ENCODE data around the gene SH3TC2.

The SH3TC2 gene

DNA sequence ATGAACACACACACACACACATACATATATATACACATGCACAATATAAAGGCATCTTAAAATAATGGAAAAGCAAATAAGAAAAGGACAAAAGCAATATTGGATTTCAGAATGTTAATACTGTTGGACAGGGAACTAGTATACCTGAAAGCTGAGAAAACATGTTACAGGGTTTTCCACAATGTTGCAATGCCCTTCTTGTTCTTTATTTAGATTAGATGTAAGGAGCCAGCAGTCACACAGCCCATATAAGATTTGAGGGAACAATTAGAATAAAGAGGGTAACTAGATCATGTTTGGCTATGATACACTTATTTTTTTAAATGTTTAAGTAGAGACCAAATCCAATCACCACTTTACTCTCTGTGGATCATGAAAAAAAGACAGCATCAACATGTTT is 61.7 kb downstream of the SH3TC2 start:
- no peak for DNase-seq (ENCODE audit: low read depth, low spot score)

DNA sequence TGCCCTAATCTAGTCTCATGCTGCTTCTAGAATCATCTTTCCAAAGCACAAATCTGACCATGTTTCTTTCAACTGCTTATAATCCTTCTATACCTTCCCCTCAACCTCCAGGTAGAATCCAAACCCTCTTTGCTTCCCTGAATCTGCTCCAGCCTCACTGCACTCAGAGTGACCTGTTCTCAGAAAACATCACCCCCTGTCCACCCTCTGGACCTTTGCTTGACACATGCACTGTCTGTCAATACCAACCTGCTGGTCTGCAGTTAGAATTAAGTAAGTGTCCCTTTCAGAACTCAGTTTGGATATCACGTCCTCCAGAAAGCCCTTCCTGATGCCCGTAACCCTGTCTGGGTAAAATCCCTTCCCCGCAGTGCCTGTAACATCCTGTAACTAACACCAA is 63.1 kb downstream of the SH3TC2 start:
- no peak for DNase-seq (ENCODE audit: low read depth, low spot score)

DNA sequence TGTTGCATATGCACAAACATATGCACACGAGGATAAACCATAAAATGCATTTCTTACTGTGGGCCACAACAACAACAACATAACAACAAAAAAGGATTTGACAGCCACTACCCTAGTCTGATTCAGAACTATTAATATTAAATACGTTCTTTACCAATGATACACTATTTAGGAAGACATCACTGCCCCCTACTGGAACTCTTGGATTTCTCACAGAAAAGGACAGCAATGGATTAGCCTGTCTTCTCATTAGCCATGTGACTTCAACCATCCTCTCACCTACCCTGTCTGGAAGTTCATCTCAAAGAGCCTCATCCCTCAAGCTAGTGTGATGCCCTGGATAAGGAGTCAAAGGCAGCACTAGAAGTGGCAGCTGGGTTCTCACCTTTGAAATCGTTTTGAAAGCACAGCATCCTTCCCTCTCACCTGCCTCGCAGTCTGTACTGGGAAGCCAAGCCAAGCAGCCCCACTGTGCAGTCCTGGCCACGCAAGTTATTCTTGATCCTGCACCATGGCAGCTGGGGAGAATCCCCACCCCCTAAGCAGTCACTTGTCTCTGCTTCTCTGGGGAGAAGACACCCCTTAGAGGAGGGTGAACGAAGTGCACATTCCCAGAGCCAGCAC is 64.6 kb downstream of the SH3TC2 start:
- DNase-seq (ENCODE audit: low read depth, low spot score), result no peak

DNA sequence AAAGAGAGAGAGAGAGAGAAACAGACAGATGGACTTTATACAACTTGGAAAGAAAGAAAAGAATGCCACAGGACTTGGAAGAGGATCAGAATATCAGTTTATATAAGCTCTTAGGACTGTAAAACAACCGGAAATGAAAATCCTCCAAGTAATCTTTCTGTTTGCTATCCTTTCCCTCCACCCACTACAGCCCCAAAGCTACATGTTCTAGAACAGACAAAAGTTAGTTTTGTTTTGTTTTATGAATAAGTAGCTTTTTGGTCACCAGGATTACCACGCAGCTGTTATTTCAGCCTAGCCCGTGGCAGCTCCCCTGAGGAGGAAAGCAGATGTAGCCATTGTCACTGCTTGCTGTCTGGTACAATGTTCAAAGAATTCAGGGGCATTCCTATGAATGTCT is 66.6 kb downstream of the SH3TC2 start:
- no peak for DNase-seq (ENCODE audit: low read depth, low spot score)

DNA sequence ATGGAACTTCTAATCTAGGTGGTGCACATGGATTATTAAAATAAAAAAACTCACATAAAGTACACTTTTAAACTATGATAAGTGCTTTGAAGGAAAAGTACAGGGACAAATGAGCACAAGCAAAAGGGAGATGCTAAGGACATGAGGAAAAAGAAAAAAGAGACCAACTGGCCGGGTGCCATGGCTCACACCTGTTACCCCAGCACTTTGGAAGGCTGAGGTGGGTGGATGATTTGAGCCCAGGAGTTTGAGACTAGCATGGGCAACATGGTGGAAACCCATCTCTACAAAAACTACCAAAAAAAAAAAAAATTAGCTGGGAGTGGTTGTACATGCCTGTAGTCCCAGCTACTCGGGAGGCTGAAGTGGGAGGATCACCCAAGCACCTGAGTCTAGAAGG is 67.1 kb downstream of the SH3TC2 start:
- no peak for DNase-seq (ENCODE audit: low read depth, low spot score)

DNA sequence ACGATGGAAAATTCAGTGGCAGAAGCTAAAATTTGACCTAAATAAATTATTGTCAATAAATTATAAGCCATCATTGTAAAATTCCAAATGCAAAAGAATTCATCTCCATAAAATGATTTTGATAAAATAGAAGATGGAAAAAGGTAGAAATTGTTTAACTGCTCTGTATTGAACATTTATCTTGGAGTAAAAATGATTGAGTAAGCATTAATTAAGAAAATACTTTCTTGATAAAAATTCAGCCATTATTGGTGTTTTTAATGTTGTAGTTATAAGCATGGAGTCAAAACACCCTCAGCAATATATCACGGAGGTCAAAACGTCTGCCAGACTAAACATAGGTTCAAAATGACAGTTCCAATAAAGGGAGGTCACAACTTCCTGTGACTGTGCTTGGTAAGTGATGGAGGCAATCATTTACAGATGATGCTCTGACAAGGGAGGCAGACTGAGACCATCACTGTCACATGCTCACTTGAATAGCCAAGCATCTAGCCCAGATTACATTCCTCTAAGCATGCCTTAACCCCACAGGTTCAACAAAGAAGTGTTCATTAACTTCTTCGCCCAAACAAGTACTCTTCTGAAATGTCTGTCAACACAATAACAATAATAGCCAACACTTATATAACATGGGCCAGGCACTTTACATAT is 69.5 kb downstream of the SH3TC2 start:
- DNase-seq (ENCODE audit: low read depth, low spot score), result no peak

DNA sequence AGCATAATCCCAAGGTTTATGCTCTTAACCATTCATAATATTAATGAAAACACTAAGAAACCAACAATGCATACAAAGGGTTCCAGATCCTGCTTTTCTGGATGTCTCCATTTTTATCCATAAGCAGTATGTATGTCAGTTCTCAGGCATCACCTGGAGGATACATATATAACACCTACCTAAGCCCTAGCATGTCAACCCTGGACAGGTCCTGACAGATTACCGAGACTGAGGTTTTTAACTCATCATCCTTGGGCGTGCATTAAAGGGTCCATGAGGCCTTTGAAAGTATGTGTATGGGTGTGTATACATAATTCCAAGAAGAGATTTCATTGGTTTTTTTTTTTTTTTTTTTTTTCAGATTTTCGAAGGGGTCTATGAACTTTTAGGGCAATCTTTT is 70.6 kb downstream of the SH3TC2 start:
- DNase-seq (ENCODE audit: low read depth, low spot score), result no peak

DNA sequence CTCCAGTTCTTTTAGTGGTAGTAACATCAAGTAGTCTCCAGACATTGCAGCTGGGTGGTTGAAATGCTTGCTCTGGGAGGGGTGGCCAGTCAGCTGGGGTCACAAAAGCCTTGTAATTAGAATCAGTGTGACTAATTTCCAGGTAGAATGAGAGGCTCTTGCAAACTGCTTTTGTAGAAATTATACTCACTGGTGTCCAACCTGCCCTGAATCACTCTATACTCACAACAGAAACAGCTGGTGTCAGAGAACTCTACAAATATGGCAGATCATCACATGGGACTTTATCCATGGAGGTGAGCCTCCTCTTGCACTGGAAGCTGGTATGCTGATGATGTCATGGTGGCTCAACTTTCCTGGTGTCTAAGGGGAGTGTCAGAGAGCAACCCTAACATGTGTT is 71.3 kb downstream of the SH3TC2 start:
- no peak for DNase-seq (ENCODE audit: low read depth, low spot score)

DNA sequence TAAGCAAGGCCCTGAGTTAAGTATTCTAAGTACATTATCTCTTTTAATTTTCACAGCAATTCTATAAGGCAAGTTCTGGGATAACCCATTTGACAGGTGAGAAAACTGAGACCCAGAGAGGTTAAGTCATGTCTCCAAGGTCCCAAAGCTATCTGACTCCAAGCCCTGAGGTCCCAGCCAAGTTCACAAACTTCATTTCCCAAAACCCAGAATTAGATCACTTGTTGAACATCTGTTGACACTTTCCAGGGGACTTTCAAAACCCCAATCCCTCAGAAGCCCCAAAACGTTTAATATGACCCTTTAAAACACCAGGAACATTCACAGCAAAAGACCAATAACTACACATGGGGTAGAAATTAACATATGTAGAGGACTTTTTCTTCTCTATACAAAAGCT is 72.0 kb downstream of the SH3TC2 start:
- no peak for DNase-seq (ENCODE audit: low read depth, low spot score)

DNA sequence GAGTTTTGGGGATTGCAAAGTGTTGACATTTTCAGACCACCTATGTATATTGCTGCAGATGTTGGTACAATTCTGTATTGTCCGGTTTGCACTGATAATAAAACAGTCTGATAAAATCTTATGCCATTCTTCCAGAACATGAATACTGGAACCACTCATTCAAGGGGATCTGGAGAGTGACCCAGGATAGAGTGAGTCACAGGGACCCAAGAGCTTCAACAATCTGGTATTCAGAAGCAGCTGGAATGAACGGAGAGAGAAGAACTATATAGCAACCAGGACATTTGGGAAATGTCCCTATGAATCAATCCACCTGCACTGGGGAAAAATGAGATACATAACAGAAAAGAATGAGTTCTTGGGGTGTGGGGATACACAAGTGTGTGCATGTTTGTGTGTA is 73.3 kb downstream of the SH3TC2 start:
- no peak for DNase-seq (ENCODE audit: low read depth, low spot score)

DNA sequence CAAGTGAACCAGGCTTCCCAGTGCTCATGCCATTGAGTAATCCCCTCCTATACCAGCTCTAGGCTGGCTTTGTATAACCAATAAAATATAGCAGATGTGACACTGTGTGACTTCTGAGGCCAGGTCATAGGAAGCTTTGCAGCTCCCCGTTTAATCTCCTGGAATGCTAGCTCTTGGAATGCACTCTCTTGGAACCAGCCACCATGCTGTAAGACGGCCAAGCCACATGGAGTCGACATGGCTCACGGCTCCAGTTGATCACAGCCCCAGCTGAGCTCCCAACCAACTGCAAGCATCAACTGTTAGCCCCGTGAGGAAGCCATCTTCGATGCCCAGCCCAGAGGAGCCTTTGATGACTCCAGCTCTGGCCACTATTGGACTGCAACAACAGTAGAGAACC is 74.5 kb downstream of the SH3TC2 start:
- no peak for DNase-seq (ENCODE audit: low read depth, low spot score)

DNA sequence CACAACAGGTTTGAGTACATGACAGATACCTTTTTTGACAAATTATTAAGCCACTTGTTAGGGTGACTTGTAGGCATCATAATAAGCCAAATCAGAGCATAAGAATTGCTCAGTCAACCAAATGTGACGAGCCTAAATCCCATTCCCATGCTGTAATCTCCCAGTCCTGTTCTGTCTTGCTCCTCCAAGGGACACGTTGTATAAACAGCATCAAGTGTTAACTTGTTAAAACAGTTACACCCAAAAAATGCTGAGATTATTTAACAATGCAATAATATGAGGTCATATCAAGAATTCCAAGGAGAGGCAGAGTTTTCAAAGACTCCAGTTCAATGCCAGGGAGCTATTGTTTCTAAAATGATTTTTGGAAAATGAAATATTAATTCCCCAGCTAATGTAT is 76.2 kb downstream of the SH3TC2 start:
- DNase-seq (ENCODE audit: low read depth, low spot score), result no peak

DNA sequence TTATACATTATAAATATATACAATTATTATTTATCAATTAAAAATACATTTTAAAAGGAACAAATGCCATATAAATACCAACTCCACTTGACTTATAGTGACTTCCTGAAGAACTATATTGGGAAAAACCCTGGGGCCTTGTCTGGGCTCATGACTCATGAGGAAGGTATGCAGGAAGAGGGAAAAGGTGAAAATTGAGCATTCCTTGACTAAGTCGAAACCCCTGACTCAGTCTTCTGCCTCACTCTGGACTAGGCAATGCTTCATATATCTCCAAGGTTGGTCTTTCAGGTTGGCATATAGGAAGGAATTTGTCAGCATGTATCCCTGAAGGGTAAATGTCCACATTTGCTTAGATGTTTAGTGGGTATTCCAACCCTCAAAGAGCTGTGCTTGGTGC is 78.5 kb downstream of the SH3TC2 start:
- no peak for DNase-seq (ENCODE audit: low read depth, low spot score)

DNA sequence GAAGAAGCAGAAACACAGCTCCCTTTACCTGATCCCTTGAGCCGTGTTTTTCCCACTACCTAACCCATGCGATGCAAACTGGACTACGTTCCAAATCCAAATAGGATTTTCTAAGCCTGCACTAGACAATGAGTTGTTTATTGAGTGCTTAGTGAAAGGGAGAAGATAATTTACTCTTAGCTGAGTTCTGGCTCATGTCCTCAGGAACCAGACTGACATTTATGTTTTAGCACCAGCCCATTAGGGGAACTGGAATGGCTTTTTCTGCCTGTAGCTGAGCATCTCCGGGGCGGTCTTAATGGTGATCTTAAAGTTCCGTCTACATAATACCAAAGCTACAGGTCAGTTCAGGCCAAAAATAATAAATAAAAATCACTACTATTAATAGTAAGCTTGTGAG is 81.5 kb downstream of the SH3TC2 start:
- DNase-seq (ENCODE audit: low read depth, low spot score), result no peak

DNA sequence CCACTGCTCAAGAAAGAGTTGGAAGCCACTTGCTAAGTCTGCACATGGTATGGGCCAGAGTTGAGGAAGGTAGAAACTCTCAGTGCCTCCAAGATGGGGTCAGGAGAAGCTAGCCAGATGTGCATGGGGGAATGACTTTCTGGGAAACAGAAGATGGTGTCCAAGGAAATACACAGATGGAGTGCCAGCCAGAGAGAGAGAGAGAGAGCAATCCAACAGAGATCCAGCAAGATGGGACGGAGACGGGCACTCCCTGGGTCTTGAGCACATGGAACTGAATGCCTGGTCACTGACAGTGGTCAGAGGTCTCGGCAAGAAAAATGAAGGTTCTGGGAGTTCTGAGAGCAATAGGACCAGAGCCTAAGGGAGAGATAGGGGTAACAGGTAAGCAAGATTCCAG is 82.1 kb downstream of the SH3TC2 start:
- DNase-seq (ENCODE audit: low read depth, low spot score), result no peak

DNA sequence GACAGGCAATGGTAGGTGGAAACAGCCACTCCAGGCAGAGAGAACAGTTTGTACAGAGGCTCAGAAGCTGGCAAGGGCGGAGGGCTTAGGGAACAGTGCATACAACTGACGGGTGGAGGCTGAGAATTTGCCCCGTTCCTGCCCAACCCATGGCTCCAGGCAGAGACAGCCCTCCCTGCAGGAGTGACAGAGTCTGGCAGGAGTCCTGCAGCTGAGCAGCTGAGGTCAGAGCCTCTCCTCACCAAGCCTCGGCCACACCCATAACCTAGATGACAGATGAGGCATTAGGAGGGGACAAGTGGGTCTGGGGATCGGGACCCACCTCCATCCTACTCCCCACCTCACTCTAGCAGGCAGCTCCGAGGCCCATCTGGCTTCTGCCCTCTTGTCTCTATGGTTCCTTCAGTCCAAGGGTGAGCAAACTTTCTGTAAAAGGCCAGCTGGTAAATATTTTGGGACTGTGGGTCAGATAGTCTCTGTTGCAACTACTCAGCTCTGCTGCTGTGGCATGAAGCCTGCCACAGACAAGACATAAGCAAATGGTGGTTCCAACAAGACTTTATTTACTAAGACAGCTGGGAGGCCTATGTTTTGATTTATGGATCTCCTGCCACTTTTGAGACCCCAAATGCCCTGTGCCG is 83.7 kb downstream of the SH3TC2 start:
- DNase-seq (ENCODE audit: low read depth, low spot score), result no peak

DNA sequence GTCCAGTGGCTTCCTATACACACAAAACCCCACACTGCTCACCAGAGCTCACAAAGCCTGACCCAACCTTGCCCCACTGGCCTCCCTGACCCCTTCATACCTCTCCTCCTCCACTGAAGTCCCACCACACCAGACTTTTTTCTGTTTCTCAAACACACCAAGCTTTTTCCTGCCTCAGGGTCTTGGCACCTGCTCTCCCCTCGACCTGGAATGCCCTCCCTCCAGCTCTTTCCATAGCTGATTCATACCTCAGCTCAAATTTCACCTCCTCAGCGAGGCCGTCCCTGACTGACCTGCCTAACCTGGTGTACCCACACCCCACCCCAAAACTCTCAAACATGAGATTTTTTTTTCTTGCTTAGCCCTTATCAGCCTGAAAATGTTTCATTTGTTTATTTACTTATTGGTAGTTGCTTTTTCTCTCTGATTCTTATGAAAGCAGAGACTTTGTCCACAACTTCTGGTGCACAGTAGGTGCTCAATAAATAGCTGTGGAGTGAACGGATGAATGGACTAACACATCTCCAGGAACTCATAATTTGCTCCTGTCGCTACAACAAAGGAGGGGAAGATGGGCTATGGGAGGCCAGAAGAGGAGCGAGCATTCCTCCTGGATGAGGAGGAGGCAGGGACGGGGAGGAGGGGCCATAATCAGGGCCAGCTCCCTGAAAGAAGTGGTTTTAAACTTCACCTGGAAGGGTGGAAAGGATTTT is 84.3 kb downstream of the SH3TC2 start:
- no peak for DNase-seq (ENCODE audit: low read depth, low spot score)

DNA sequence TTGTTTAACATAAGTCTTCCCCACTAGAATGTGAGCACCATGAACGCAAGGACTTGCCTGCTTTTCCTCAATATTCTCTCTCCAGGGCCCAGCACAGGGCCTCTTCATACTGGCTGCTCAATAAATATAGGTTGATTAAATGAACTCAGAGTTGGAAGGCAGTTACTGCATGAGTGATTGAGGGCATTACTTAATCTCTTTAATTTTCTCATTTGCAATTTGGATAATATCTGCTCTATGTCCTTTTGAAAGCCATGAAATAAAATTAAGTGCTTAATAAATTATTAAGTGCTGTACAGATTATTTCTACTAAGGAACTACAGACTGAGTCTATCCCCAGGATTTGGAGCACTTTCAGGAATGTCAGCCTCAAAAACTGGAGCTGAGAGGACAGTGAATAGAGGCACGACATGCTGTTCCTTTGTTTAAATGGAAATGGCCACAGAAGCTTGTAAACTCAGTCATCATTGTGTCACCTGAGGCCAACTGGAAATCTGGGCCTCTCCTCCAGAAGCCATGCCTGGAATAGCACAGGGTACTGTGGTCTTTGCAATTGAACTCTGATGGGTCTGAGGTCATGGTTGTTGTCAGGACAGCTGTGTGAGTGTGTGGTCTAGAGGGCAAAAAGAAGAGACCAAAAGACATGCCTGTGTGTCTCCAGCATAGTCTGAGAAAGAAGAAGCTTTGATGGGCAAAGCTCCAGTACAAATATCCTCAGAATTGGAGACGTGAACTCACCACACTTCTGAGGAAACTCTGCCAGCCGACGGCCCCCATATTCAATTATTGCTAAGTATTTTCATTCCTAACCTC is 86.1 kb downstream of the SH3TC2 start:
- DNase-seq (ENCODE audit: low read depth, low spot score), result no peak

DNA sequence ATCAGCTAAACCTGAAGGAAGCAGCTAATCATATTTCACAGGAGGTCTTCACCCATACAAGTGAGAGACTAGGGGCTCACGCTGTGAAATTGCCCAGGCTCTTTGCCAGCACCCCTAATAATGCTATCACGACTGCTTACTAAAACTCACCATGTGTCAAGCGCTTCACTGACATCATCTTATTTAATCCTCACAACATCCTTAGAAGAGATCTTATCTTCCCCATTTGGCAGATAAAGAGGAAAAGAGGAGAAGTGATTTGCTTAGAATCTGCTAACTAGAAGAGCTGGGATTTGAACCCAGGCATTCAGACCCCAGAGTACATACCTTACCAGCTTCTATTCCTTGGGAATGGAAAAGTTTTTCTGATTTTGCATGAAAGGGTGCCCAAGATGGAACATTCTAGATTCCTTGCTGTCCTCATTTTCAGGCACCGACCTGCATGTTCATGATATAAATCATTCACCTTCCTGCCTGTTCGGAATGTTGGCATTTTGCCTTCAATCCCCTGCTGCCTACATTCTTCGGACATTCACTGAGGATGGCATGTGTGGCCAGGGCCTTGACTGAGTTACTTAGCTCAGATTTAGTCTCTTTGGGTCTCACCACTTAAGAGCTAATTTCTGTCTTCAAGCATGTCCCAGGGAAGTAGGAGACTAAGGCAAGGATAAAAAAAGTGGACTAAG is 88.1 kb downstream of the SH3TC2 start:
- no peak for DNase-seq (ENCODE audit: low read depth, low spot score)

DNA sequence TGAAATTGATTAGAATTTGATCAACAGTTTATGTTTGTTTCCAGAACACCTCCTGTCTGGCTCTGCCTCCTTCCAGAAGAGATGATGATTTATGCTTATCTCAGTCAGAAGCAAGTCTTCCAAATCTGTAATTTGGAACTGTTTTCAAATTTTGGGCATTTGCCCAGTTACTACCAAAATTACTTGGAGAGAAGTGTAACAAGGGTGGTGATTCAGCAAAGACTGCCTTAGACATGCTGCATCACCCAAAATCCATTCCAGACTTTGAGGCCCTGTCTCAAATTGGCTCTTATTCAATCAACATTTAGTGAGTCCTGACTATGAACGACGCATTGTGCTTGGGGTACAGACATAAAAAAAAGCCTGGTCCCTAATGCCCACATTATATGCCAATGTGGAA is 89.4 kb downstream of the SH3TC2 start:
- no peak for DNase-seq (ENCODE audit: low read depth, low spot score)

DNA sequence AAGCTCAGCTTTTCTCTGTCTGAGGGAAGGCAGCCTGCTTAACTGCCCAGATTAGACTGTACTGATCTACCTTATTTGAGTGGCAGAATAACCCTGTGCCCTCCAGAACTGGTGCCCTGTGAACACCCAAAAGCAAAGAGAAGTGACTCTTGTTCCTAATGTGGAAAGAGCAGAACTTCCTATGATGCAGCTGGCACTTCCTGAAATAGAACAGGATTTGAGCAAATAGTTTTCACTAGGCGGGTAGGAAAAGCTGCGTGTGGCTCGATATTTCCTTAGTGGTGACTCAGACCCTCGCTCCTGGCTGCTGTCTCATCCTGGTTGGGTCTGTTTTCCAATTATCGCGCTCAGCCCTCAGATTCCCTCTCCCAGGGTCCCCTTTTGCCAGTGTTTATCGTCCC is 89.9 kb downstream of the SH3TC2 start:
- no peak for DNase-seq (ENCODE audit: low read depth, low spot score)
